Left cardiac atrium (tissue), 4 donors: ENCODE measurements around the gene LNX1. TPM values are rescaled to one million over a fixed set of nuclear protein-coding genes. Genes with fewer than 3 reads are reported as not detected.

Source experiments
- ATAC-seq, 2 donors: fragments of 200-7000 bp; cut with Tn5 transposase; one replicate each; pipeline ENCODE4 v1.9.1; 2020; ENCODE audit warnings: mild to moderate bottlenecking in 2 of 2, moderate library complexity in 2 of 2
- DNase-seq: peaks from one replicate; pipeline ENCODE4 v3.0.0-alpha.2; 2020
- intact Hi-C, 2 donors: fragments of 100-400 bp; cut with DNase I; formaldehyde crosslinking; loops; one replicate each; pipeline versions ENCODE4 v1.14.1 to v1.15.1; 2022 to 2023
- total RNA-seq, 2 donors: library from RNA; stranded (reverse); fragmentation: NEBNext Ultra II Directional; extraction: Animal tissue kit (Norgen Biotek cat#: 25700); gene quantifications; one replicate each; pipeline ENCODE4 v1.2.1, GENCODE V29; 2021
- donor health status: DM: no; HTN: yes; CAD: no.
- donor health status: DM: no; HTN: yes; CAD: no; lungs with severe emphysema.
- donor health status: DM: yes; HTN: yes; CAD: no.
- donor health status: Dilated cardiomyopathy.

Gene LNX1
- total RNA-seq, 2 donors from 2014 or later = 5.9 to 11.5 TPM

DNA sequence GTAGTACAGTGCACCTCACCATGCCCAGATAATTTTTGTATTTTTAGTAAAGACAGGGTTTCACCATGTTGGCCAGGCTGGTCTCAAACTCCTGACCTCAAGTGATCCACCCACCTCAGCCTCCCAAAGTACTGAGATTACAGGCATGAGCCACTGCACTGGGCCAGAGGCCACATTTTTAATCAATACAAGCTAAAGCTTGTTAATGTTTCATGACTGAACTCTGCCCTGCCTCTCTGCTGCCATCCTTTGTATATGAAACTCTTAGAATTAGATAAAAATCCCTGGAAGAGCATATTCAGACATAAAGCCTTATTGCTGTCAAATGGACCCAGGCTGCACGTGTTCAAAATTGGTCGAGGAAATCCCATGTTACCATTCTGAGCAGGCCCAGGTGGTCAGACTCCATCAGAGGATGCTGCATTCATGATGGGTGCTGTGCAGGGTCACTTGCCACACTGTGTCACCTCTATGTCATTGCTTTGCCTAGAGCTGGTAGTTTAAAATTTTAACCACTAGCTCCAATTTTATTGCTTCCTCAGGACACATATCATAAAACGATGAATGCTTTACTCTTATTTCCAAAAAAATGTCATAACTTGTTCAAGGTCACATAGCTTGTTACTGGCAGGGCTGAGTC is 45.2 kb downstream of the LNX1 start:
- intact Hi-C loops = no loop called here
- ATAC-seq (no peak), DNase-seq (no peak)

DNA sequence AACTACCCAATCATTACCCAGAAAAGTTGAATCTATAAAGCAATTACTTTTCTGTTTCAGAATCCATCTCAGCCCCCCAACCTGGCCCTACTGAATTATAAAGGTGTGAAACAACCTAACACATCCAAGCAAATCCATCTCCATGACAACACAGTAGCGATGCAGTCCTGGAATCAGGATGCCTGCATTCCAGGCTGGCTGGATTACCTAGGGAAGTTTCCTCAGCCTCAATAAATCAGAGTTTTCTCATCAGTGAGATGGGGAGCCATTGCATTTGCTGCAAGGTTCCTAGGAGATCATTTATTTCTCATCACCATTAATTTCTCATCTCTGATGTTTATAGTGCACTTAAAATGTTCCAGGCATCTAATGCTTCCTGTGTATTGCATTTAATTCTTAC is 46.0 kb downstream of the LNX1 start:
- ATAC-seq (no peak), DNase-seq (no peak)
- intact Hi-C loops = no loop called here

DNA sequence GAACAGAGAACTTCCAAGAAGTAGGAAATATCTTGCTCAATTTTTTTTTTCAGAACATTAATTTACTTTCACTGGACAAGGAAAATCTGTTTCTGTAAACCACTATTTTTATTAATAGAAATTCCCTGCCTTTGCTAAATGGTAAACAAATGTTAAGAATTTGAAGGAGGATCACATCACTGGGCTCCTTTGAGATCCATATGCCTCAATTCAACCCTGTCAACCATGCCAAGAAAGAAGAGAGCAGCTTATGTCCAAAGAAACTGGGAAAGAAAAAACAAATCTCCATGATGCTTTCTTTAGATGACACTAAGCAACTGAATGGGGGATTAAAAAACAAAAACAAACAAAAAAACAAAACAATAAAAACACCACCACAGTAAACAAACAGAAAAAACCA is 47.7 kb downstream of the LNX1 start:
- no peak for ATAC-seq
- intact Hi-C loops = no loop called here
- DNase-seq = no peak

DNA sequence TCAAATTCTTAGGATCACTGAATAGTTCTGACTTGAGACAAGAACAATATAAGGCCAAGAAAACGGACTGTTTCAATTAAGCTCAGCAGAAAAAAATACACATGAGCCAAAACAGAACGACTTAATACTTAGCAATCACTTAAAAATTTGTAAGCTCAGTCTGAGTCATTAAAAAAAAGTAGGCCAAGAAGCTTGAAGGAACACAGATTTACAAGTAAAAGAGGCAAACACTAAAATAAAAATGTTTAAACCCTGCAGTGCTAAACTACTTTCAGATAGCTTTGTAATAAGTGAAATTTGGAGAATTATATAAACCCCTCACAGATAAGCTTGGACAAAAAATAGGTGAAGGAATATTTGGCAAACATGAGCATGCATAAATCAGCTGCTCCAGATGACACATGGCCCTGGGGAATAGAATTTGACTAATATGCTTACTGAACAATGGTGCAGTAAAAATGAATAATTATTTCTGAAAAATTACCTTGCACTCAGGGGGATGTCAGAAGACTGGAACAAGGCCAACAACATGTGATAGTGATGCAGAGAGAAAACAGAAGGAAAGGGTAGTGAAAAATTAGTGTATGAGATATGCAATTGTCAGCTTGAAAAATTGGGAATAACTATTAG is 49.6 kb downstream of the LNX1 start:
- intact Hi-C loops = no loop called here
- DNase-seq (no peak), ATAC-seq (peak; percentile 84 to 85)

DNA sequence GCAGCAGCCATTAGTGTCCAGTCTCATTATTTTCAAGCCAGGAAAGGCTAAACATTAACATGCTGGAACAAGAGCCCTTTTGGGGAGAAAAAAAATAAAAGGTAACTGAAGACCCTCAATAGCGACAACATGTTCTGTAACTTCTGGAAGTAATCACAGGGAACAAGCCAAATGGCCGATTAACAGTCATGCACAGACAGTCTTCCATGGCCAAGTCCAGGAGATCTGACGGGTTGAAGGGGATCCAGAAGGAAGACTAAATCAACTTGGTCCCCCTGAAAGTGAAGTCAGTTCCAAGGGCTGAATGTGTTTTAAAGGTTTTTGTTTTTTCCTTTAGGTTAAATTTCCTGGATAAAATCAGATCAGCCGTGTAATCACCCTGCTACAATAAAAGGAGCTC is 52.5 kb downstream of the LNX1 start:
- intact Hi-C loops = no loop called here
- no peak for ATAC-seq

DNA sequence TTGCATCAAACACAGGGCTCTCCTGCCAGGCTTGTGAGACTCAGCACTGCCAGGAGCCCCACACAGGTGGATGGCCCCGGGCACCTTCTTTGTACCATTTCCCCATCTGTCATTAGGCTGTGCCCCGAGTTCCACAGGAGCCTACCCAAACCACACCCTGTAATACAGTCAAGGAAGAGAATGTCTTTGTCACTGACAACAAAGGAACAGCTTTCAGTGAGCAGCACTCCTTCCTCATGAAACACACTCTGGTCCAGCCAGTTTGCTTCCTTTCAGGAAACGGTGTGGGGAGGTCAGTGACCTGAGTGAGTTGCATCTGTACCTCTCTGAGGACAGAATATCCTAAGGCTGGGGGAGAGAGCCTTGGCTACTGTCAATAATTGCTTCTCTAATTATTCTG is 53.7 kb downstream of the LNX1 start:
- ATAC-seq (no peak), DNase-seq (no peak)
- intact Hi-C loops = no loop called here

More for the DNA sequence above, 52.5 kb downstream of the LNX1 start:
- DNase-seq = no peak

DNA sequence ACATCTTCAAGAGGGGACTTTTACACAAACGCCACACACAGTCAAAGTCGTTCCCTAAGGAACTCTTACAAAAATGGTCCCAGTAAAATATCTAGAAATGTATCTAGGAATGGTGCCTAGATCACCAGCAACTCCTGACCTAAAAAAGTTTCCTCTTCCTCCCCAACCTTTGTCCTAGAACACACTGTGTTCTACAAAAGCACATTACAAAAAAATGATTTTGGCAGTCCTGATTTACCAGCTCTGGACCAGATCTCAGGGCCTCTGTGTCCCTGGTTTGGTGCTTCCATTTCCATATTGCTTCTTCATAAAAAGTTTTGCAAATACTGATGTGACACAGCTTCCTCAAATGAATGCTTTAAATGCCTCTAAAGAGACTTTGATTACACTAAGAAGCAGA is 55.0 kb downstream of the LNX1 start:
- intact Hi-C loops = no loop called here
- ATAC-seq = no peak
- DNase-seq = no peak

DNA sequence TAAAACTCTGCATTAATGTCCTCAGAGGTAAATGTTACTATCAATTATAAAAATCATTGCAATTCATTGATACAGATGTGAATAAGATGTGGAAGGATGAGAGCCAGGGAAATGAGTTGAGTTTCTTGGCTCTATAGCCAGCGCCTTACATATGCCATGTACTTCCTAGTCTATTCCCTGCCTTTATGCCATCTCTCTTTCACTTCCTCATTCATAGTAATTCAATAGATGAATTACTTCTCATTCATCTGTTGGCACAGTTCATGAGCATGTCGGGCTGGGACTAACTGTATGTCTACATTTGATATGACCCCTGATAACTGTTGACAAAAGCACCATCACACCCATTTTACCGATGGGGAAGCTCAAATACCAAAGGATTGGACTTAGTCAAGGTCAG is 55.7 kb downstream of the LNX1 start:
- no peak for ATAC-seq

DNA sequence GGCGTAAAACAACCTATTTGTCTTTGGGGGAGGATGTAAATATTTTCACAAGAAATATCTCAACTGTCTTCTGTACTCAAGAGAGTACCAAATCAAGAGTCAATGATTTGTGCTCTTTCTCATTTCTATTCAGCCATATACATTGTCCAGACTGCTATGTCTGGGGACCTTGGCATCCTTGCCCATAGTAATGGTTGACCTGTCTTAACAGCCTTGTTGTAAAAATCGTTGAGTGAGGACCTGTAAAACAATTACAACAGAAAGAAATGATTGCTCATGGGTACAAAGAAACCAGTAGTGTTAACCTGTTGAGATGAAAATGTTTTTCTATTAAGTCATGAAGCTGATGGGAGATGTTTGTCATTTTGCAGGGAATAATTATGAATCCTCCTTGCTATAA is 56.6 kb downstream of the LNX1 start:
- ATAC-seq (no peak), DNase-seq (no peak)
- intact Hi-C loops = no loop called here

More for the DNA sequence above, 55.7 kb downstream of the LNX1 start:
- intact Hi-C loops = no loop called here
- no peak for DNase-seq

DNA sequence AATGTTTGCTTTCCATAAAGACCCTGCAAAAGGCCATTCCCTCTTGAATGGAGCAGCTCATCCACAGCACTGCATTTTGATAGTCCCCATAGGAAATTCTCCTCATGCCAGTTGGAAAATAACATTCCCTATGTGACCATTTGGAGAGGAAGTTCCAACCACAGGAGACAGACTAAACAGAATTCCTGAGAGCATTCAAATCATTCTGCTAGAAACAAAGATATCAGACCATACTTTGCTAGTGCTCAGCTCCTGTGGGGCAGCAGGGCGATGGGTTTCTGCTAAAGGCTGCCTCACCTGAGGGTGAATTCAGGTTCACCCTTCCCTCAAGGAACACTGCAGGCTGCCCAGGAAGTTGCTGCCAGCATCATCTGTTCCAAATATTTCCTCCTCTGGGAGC is 58.8 kb downstream of the LNX1 start:
- intact Hi-C loops = no loop called here
- ATAC-seq (no peak), DNase-seq (no peak)

DNA sequence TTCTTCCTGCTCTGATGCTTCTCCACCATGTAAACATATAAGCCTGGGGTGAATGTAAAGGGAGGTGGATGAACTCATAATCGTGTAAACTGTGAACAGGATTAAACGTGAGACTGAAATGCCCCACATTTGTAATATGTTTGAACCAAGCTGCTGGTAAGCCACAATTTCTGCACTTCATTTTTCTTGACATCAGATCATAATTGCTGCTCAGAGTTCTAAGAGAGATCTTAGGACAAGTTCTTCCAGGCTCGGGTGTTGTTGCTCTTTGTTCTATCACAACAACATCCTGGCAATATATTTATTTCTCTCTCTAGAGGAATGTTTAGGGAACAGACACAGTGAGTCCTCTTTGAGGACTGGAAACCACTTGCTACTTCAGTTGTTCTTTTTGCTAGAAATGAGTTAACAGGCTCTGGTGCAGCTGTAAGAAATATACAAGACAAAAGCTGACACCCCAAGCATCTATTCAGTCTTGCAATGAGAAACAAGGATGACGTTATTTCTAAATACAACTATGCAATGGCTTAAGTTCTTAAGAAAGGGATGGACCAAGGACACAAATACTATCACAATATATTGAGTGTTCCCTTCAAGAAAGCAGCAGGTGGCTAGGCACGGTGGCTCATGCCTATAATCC is 59.6 kb downstream of the LNX1 start:
- DNase-seq = no peak
- ATAC-seq = no peak

DNA sequence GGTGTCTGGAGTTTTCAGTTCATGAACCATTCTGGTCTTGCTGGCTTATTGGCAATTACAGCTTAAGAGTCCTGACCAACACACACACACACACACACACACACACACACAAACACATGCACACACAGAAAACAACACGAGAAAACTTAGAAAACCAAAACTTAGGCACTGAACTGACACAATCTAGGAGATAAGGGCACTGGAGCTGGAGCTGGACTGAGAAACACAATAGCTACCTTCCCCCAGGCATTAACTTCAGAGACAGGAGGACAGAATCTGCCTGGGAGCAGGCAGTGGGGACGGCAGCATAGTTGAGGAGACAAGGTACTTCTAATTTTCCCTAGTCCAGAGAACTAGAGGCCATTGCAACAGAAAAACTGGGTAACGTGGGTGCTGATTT is 62.3 kb downstream of the LNX1 start:
- ATAC-seq (no peak), DNase-seq (no peak)
- intact Hi-C loops = no loop called here

More for the DNA sequence above, 59.6 kb downstream of the LNX1 start:
- intact Hi-C loops = no loop called here

DNA sequence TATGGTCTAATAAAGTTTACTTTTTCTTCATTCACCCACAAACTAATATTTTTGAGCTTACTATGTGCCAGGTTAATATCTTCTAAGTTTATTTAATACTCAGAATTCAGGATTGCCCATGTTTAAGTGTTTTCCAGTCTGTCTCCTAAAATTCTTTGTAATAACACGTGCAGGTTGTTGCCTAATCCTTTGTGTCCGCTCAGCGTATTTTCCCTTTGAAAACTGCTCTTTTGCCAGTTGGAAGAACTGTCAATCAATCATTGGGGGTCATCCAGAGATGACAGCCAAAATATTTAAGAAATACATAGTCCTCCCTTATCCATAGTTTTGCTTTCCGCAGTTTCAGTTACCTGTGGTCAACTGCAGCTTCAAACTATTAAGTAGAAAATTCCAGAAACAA is 63.4 kb downstream of the LNX1 start:
- DNase-seq (no peak), ATAC-seq (no peak)
- intact Hi-C loops = no loop called here

DNA sequence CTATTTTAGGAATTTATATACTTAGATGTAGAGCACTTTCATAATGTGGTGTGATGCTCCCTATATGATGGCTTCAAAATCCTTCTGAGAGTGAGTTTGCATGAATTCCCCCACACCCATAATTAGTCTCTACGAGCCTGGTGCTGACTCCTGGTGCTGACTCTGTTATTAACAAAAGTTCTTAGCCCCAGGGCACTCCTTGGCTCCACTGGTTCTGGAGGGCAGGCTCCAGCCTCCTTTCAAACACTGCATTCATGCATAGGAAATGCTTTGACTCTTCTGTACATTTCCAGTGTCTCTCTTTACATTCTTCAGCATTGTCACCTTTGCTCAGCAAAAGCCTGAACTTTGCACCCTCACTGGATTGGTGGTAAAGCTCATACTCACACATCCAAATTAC is 64.0 kb downstream of the LNX1 start:
- intact Hi-C loops = no loop called here
- ATAC-seq (no peak), DNase-seq (no peak)

DNA sequence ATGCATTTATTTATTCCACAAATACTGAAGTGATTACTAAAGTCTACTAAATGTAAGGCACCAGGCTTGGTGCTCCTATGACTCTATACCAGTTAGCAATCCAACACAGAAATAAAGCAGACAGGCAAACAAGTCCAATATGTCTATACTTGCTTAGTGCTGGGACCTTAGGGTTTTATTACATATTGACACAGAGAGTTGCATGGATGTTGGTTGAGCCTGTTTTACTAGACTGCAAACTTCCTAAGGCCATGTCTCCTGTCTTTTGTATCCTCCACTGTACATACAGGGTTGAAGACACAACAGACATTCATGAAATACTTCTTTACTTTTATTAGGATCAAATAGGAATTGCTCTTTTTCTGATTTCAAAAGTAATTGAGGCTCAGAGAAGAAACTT is 69.0 kb downstream of the LNX1 start:
- intact Hi-C loops = no loop called here
- ATAC-seq = no peak
- no peak for DNase-seq

DNA sequence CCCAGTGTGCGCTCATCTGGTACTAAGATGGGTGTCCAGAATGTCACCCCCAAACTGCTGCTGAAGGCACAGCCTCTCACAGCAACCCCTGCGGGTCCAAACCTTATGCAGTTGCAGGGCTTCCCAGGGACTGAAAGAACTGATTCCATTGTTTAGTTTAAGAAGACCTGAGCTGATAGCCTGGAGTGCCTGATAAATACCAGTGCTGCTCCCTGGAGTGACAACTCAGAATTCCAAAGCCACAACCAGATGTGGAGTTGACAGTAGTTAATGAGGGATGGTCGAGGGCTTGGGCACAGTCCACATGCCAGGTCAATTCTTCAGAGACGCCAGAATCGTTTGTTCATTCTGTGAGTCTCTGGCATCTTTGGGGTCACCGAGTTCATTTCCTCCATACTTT is 71.2 kb downstream of the LNX1 start:
- ATAC-seq (no peak), DNase-seq (no peak)
- intact Hi-C loops = no loop called here

DNA sequence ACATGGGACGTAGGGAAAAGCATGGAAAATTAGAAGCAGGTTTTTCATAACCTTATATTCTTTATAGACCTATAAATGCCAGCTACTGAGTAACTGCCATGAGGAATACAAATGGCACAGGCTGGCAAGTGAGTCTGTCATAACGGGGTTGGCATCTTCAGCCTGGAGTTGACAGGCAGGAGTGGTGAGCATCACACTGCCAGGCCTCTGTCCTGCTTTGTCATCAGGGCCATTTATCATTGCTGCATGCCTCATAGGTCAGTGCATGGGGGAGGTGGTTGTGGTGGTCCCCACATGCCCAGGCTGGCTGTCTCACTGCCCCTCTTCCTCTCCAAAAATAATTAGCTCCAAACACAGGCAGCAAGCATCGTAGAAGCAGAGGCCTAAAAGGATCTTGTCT is 72.5 kb downstream of the LNX1 start:
- intact Hi-C loops = no loop called here
- ATAC-seq (peak in 1 of 2 donors; percentile 64), DNase-seq (no peak)

DNA sequence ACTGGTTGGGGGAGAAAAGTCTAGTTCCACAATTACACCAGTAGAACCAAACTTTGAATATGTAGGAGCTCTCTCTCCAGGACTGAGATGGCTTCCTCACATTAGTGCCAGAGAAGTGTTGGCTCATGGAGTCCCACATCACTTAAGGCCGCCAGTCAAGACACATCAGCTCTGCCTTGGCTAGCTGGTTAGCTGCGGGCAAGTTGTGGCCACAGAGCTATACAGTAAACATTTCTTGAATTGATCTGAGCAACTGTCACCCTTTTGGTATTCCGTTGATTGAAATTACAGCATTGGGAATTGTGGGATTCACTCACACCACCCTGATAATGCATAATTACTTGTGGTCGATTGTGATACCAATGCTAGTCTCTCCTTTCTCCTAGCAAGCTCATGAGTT is 76.2 kb downstream of the LNX1 start:
- intact Hi-C loops = no loop called here
- no peak for ATAC-seq
- no peak for DNase-seq

DNA sequence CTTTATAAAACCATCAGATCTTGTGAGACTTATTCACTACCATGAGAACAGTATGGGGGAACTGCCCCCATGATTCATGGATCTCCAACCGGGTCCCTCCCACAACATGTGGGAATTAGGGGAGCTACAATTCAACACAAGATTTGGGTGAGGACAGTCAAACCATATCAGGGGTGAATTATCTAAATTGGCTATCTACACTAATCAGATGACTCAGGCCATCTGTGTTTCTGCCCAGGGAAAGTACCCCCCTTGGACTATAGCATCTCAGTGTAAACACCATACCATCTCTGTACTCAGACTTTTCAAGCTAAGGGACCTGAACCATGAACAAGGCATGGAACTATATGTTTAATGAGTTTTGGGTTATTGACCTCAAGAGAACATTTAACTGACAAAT is 76.8 kb downstream of the LNX1 start:
- intact Hi-C loops = no loop called here
- ATAC-seq = no peak
- no peak for DNase-seq

DNA sequence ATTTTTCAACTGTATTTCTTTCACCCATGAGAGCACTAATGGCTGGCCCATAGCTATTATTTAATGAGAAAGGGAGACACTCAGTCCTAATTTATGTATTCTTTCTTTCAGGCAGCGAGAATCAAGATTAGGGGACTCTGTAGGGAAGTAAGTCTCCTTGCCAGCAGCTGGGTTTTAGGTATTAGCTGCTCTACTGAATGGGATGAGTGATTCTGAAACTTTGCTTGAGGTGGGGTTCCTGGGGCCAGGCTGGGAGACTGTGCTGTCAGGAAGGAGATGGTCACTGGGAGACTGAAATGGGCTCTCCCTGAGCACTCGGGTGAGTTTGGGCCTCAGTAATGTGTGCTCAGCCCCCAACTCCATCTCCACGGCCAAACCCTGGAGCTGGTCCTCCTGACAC is 78.7 kb downstream of the LNX1 start:
- DNase-seq (no peak), ATAC-seq (no peak)
- intact Hi-C loops = no loop called here

DNA sequence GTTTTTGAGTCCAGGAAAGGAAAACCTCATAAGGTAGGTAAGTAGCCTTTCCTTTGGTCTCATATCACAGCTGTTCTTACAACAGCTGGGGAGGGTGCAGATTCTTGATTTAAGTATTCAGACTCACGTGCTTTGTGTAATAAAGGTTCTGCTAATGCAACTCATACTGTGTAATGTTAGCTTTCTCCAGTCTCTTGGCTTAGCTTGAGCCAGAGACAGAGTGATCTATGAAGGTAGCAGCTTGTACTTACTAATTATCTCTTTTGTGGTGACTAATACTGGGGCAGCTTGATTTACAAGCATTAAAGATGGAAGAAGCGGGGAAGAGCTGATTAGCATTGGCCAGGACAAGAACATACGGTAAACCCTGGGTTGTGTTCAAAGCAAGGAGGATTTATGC is 80.3 kb downstream of the LNX1 start:
- ATAC-seq = peak in 1 of 2 donors; percentile 40
- intact Hi-C loops = no loop called here
- DNase-seq = no peak
